ENCODE data around the gene PIGA. TPM values are rescaled to one million over a fixed set of nuclear protein-coding genes. Genes with fewer than 3 reads are reported as not detected.

Gene PIGA
- total RNA-seq, 1 donor, result 8.7 TPM

DNA sequence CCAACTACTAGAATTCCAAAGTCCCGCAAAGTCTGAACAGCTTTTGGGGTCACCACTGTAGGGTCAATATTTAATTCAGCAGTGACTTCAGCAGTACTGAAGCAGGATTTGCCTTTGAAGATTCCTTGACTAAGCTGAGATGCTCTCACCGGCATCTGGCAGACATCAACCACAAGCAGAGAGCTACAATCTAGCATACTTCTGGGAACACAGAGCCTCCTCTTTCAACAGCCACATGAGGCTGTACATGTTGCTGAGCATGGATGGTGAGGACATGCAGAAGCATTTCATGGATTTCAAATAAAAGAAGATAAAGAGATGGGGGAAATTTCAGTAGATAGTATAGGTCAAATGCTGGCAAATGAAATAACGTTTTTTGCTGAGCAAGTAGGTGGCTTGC lies 13.3 kb downstream of the PIGA start:
- no peak for DNase-seq (ENCODE audit: insufficient read length, low spot score, missing footprints)
- H2AFZ ChIP-seq (ENCODE audit: low read length), result no peak overlapping the region
- TF ChIP-seq CTCF (IDR thresholded peaks at IDR 0.05; ENCODE audit: extremely low read depth, low read depth, low read length), result no peak

DNA sequence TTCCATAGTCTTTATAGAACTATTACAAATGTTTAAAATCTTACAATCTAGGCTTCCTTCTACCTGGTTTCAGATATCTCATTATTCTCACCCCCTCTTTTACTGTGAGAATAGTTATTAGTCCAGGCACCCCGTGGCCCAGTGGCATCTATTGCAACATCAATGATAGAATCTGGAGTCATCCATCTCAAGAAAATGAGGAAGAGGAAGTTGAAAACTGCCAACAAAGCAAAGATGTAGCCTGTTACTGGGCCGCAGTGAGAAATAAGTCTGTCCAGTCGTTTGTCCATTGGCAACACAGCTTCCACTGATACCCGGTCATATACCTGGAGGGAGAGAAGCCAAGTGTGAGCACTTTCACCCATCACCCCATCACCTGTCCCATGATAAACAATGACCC lies 13.9 kb downstream of the PIGA start:
- no peaks in the 10 kb centered on the region for H4K20me1 ChIP-seq (ENCODE audit: insufficient read depth, low read length)
- H3K27ac ChIP-seq (ENCODE audit: low read depth, low read length), result no peak overlapping the region
- H3K36me3 ChIP-seq (ENCODE audit: insufficient read depth, low read length), result no peaks in the 10 kb centered on the region
- H3K4me3 ChIP-seq (ENCODE audit: insufficient read depth, low read length), result no peak overlapping the region
- H2AFZ ChIP-seq (ENCODE audit: low read length), result no peak overlapping the region
- no peaks in the 10 kb centered on the region for H3K79me2 ChIP-seq (ENCODE audit: insufficient read depth, low read length)
- no peaks in the 10 kb centered on the region for H3K27me3 ChIP-seq (ENCODE audit: insufficient read depth, low read length)
- no peaks in the 10 kb centered on the region for H3K4me1 ChIP-seq (ENCODE audit: insufficient read depth, low read length)
- no peak for TF ChIP-seq CTCF (IDR thresholded peaks at IDR 0.05; ENCODE audit: extremely low read depth, low read depth, low read length)
- H3K4me2 ChIP-seq (ENCODE audit: insufficient read depth, low read length), result no peak overlapping the region
- no peaks in the 10 kb centered on the region for H3K9me3 ChIP-seq (ENCODE audit: low read depth, low read length)
- no peak for DNase-seq (ENCODE audit: insufficient read length, low spot score, missing footprints)

More for the DNA sequence above, 13.3 kb downstream of the PIGA start:
- no peak overlapping the region for H3K4me3 ChIP-seq (ENCODE audit: insufficient read depth, low read length)
- H3K27me3 ChIP-seq (ENCODE audit: insufficient read depth, low read length), result no peaks in the 10 kb centered on the region
- H4K20me1 ChIP-seq (ENCODE audit: insufficient read depth, low read length), result no peaks in the 10 kb centered on the region
- no peaks in the 10 kb centered on the region for H3K79me2 ChIP-seq (ENCODE audit: insufficient read depth, low read length)
- no peak overlapping the region for H3K27ac ChIP-seq (ENCODE audit: low read depth, low read length)
- no peaks in the 10 kb centered on the region for H3K9me3 ChIP-seq (ENCODE audit: low read depth, low read length)
- no peak overlapping the region for H3K4me2 ChIP-seq (ENCODE audit: insufficient read depth, low read length)
- no peaks in the 10 kb centered on the region for H3K36me3 ChIP-seq (ENCODE audit: insufficient read depth, low read length)
- H3K4me1 ChIP-seq (ENCODE audit: insufficient read depth, low read length), result no peaks in the 10 kb centered on the region

GRCh38 chrX:15320297-15320696 lies 15.0 kb downstream of the PIGA start:
- Histone ChIP-seq H2AFZ (ENCODE audit: low read length) (no peak overlapping the region), H3K36me3 (ENCODE audit: insufficient read depth, low read length) (no peaks in the 10 kb centered on the region), H3K9me3 (ENCODE audit: low read depth, low read length) (no peaks in the 10 kb centered on the region), H3K4me2 (ENCODE audit: insufficient read depth, low read length) (no peak overlapping the region), H3K4me1 (ENCODE audit: insufficient read depth, low read length) (no peaks in the 10 kb centered on the region), H3K4me3 (ENCODE audit: insufficient read depth, low read length) (no peak overlapping the region), H3K27ac (ENCODE audit: low read depth, low read length) (no peak overlapping the region), H3K79me2 (ENCODE audit: insufficient read depth, low read length) (no peaks in the 10 kb centered on the region), H4K20me1 (ENCODE audit: insufficient read depth, low read length) (no peaks in the 10 kb centered on the region), H3K27me3 (ENCODE audit: insufficient read depth, low read length) (no peaks in the 10 kb centered on the region)
- no peak for DNase-seq (ENCODE audit: insufficient read length, low spot score, missing footprints)
- no peak for TF ChIP-seq CTCF (IDR thresholded peaks at IDR 0.05; ENCODE audit: extremely low read depth, low read depth, low read length)

DNA sequence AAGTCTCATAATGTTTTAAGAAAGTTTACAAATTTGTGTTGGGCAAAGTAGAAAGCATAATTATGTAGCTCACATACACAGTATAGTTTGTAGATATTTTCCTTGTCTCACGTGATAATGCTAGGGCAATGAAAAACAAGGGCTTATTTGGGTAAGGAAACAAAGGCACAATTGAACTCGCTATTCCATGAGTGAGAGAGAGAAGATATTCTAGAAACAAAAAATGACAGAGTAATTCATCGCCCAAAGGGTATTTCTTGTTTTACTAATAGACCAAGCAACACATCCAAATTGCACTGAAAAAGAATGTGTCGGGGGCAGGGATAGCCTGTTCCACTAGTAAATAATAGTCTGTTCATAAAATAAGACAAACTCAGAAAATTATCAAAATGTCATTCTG lies 16.2 kb downstream of the PIGA start:
- Histone ChIP-seq H2AFZ (ENCODE audit: low read length) (no peak overlapping the region), H3K27me3 (ENCODE audit: insufficient read depth, low read length) (no peaks in the 10 kb centered on the region), H3K9me3 (ENCODE audit: low read depth, low read length) (no peaks in the 10 kb centered on the region), H3K27ac (ENCODE audit: low read depth, low read length) (no peak overlapping the region), H4K20me1 (ENCODE audit: insufficient read depth, low read length) (no peaks in the 10 kb centered on the region), H3K4me1 (ENCODE audit: insufficient read depth, low read length) (no peaks in the 10 kb centered on the region), H3K4me3 (ENCODE audit: insufficient read depth, low read length) (no peak overlapping the region), H3K79me2 (ENCODE audit: insufficient read depth, low read length) (no peaks in the 10 kb centered on the region), H3K36me3 (ENCODE audit: insufficient read depth, low read length) (no peaks in the 10 kb centered on the region), H3K4me2 (ENCODE audit: insufficient read depth, low read length) (no peak overlapping the region)
- DNase-seq (ENCODE audit: insufficient read length, low spot score, missing footprints), result peak; percentile 47
- TF ChIP-seq CTCF (IDR thresholded peaks at IDR 0.05; ENCODE audit: extremely low read depth, low read depth, low read length), result no peak

Measured in osteoblast (primary cell).